ENCODE measurements around the gene WDR86. TPM values are rescaled to one million over a fixed set of nuclear protein-coding genes. Genes with fewer than 3 reads are reported as not detected.

Gene WDR86
- total and polyA plus RNA-seq, 2 of the 4 experiments (the other 2 are of a cell fraction): not detected

- ChIA-PET POLR2A (ENCODE audit: unreplicated experiment) (interaction anchor here (0.6 to 0.9 kb wide), 2 partner anchors 14 to 33 kb away, joined by 3 read pairs; no protein-coding TSS in a partner anchor), CTCF (interaction anchor here (0.6 to 1.0 kb wide), 3 partner anchors 106 to 467 kb away, joined by 3 to 4 read pairs (median 4); no protein-coding TSS in a partner anchor)
- Histone ChIP-seq H3K27me3 (ENCODE audit: control insufficient read depth, insufficient read depth, low read length) (no peaks in the 10 kb centered on the region; the same call in 1 of the 2 replicates), H3K23ac (ENCODE audit: low read depth, low read length) (no peak overlapping the region), H3K9ac (ENCODE audit: low read depth, low read length) (peak overlapping the region; percentile 81), H2BK15ac (ENCODE audit: low read depth, low read length) (no peak overlapping the region), H3K4me2 (ENCODE audit: low read depth, low read length) (peak overlapping the region; percentile 93), H3K4me1 (ENCODE audit: control insufficient read depth, insufficient read depth, low read length) (peaks cover 3% of the 10 kb centered on the region), H3K9me1 (ENCODE audit: insufficient read depth, low read length) (peaks cover 3% of the 10 kb centered on the region; the same call in 1 of the 2 replicates), H2BK5ac (ENCODE audit: low read depth, low read length, poor library complexity, severe bottlenecking) (no peak overlapping the region), H2BK120ac (ENCODE audit: low read depth, low read length) (no peak overlapping the region), H2BK20ac (ENCODE audit: low read depth, low read length) (no peak overlapping the region), H3K27ac (ENCODE audit: insufficient read depth, low read length) (peak overlapping the region; percentile 75), H3K56ac (ENCODE audit: extremely low read depth, insufficient read depth, low read length) (peak overlapping the region; percentile 46; the same call in 1 of the 2 replicates), H4K91ac (ENCODE audit: insufficient read depth, low read depth, low read length) (no peak overlapping the region; the same call in 1 of the 2 replicates), H2AFZ (replicated peaks; ENCODE audit: low read length, poor library complexity) (peak overlapping the region; percentile 99), H2AK9ac (replicated peaks; ENCODE audit: low read depth, low read length, poor library complexity) (no peak overlapping the region), H3K18ac (ENCODE audit: low read depth, low read length) (no peak overlapping the region), H3K9me3 (ENCODE audit: control insufficient read depth, insufficient read depth, low read length) (peaks cover 3% of the 10 kb centered on the region; the same call in 1 of the 2 replicates), H3K4me3 (ENCODE audit: insufficient read depth, low read depth, low read length) (peak overlapping the region; percentile 99), H3K4ac (ENCODE audit: low read depth, low read length) (no peak overlapping the region), H3K36me3 (ENCODE audit: control insufficient read depth, insufficient read depth, low read length) (peaks cover 14% of the 10 kb centered on the region), H3K14ac (replicated peaks; ENCODE audit: low read depth, low read length) (no peak overlapping the region), H3K79me1 (ENCODE audit: low read depth in 1 of 2, low read length in 2 of 2) (peaks cover 14 to 26% of the 10 kb centered on the region in 2 experiments), H4K8ac (ENCODE audit: low read depth in 2 of 2, low read length in 2 of 2) (peak overlapping the region; percentile 22 to 77; a peak in 3 of 4 replicates), H4K5ac (ENCODE audit: low read depth, low read length) (peak overlapping the region; percentile 33; the same call in 1 of the 2 replicates), H2AK5ac (ENCODE audit: low read depth, low read length) (no peak overlapping the region), H4K20me1 (ENCODE audit: insufficient read depth, low read length) (no peaks in the 10 kb centered on the region; the same call in 1 of the 2 replicates)
- DNase-seq: no peak
- ATAC-seq (ENCODE audit: low read depth): no peak
- dilution Hi-C loops (cut with HindIII; ENCODE audit: low sequenced_read_pairs, unreplicated experiment): no loop called here
- intact Hi-C loops (cut with micrococcal nuclease): loop anchor here (1.0 kb wide), 1 partner anchor 27 kb away; no protein-coding TSS in a partner anchor
- WGBS, 2 experiments (ENCODE audit: extremely low coverage in 2 of 2, insufficient read length in 1 of 2): no CpG with 5 or more reads among the region's 11 CpGs
- BruUV-seq (replicated peaks): TSS peak; percentile 59
- in situ Hi-C loops (cut with MboI; ENCODE audit: low sequenced_read_pairs): no loop called here
- TF ChIP-seq FOS (IDR thresholded peaks at IDR 0.05; ENCODE audit: low read depth, low read length) (no peak), USF2 (IDR thresholded peaks at IDR 0.05; ENCODE audit: low read depth, low read length) (no peak), POLR2A (IDR thresholded peaks at IDR 0.05; ENCODE audit: low read depth, low read length) (no peak), MAZ (IDR thresholded peaks at IDR 0.05; ENCODE audit: borderline replicate concordance, low read depth, low read length) (no peak), CEBPB (IDR thresholded peaks at IDR 0.05; ENCODE audit: low read depth, low read length) (no peak), NFE2L2 (IDR thresholded peaks at IDR 0.05; ENCODE audit: low read depth, low read length) (no peak), RCOR1 (IDR thresholded peaks at IDR 0.05; ENCODE audit: insufficient replicate concordance, low read length) (no peak), ELK1 (IDR thresholded peaks at IDR 0.05; ENCODE audit: borderline replicate concordance, low read depth, low read length) (no peak), CTCF (conservative IDR thresholded peaks at IDR 0.05; ENCODE audit: low read depth, low read length) (no peak), CHD1 (IDR thresholded peaks at IDR 0.05; ENCODE audit: low read depth, low read length) (no peak), RFX5 (IDR thresholded peaks at IDR 0.05; ENCODE audit: low read depth, low read length) (no peak), BHLHE40 (IDR thresholded peaks at IDR 0.05; ENCODE audit: low read depth, low read length) (no peak), MXI1 (IDR thresholded peaks at IDR 0.05; ENCODE audit: borderline replicate concordance, low read depth, low read length) (no peak), SMC3 (IDR thresholded peaks at IDR 0.05; ENCODE audit: low read depth, low read length) (no peak), MAFK (IDR thresholded peaks at IDR 0.05; ENCODE audit: low read depth, low read length) (no peak)
These were observed 67.7 kb downstream of the WDR86 start for GRCh38 chr7:151342102-151342646.
